Neural cell (in vitro differentiated cells): ENCODE measurements around the gene ETV6. TPM values are rescaled to one million over a fixed set of nuclear protein-coding genes. Genes with fewer than 3 reads are reported as not detected.

Experiments
- H2AFZ ChIP-seq: fragments of 200-600, 300-800 bp; sonication (generic), shearing (Covaris generic); 2 replicates; pipeline ENCODE4 v1.6.0; 2014; ENCODE audit warnings: low read depth, mild to moderate bottlenecking, antibody characterized with exemption, low read length, moderate library complexity
- H3F3A ChIP-seq: fragments of 200-600 bp; shearing (Covaris generic); 2 replicates; pipeline ENCODE4 v1.6.1; 2016; ENCODE audit warnings: mild to moderate bottlenecking, moderate library complexity, mixed read lengths, antibody characterized with exemption, low read length; ENCODE audit not compliant: insufficient read depth, poor library complexity, severe bottlenecking
- H3K27ac ChIP-seq: fragments of 200-600, 300-800 bp; sonication (generic), shearing (Covaris generic); 2 replicates; pipeline ENCODE4 v1.5.1; 2014; ENCODE audit warnings: mild to moderate bottlenecking, low read length, moderate library complexity
- H3K27me3 ChIP-seq: fragments of 300-800, 200-600 bp; sonication (generic), shearing (Covaris generic); 2 replicates; pipeline ENCODE4 v1.6.0; 2014; ENCODE audit warnings: mild to moderate bottlenecking, low read depth, low read length, moderate library complexity; ENCODE audit not compliant: insufficient read depth
- H3K36me3 ChIP-seq: fragments of 300-800, 200-600 bp; sonication (generic), shearing (Covaris generic); 2 replicates; pipeline ENCODE4 v1.5.1; 2014; ENCODE audit warnings: mild to moderate bottlenecking, antibody characterized with exemption, low read length, moderate library complexity; ENCODE audit not compliant: insufficient read depth
- H3K4me2 ChIP-seq: fragments of 300-800, 200-600 bp; sonication (generic), shearing (Covaris generic); 2 replicates; pipeline ENCODE4 v1.6.0; 2014; ENCODE audit warnings: mild to moderate bottlenecking, low read length
- H3K4me3 ChIP-seq: fragments of 300-800, 200-600 bp; sonication (generic), shearing (Covaris generic); 2 replicates; pipeline ENCODE4 v1.5.1; 2014; ENCODE audit warnings: mild to moderate bottlenecking, low read length, moderate library complexity
- H3K79me2 ChIP-seq: fragments of 200-600 bp; shearing (Covaris generic); replicated peaks from 2 replicates; pipeline ENCODE4 v1.6.0; 2014; ENCODE audit warnings: mild to moderate bottlenecking, low read length, moderate library complexity; ENCODE audit not compliant: insufficient read depth
- H3K9ac ChIP-seq: fragments of 300-800, 200-600 bp; sonication (generic), shearing (Covaris generic); 2 replicates; pipeline ENCODE4 v1.6.1; 2016; ENCODE audit warnings: mild to moderate bottlenecking, low read length, mixed read lengths
- H3K9me2 ChIP-seq: fragments of 200-600 bp; shearing (Covaris generic); 2 replicates; pipeline ENCODE4 v1.6.1; 2016; ENCODE audit warnings: mild to moderate bottlenecking, low read length, mixed read lengths; ENCODE audit not compliant: insufficient read depth
- H3K9me3 ChIP-seq: fragments of 200-600, 300-800 bp; sonication (generic), shearing (Covaris generic); 2 replicates; pipeline ENCODE4 v1.6.1; 2016; ENCODE audit warnings: mild to moderate bottlenecking, mixed run types, low read length, moderate library complexity, mixed read lengths
- H4K20me1 ChIP-seq: fragments of 200-600 bp; shearing (Covaris generic); 2 replicates; pipeline ENCODE4 v1.6.1; 2016; ENCODE audit warnings: mild to moderate bottlenecking, mixed run types; ENCODE audit not compliant: insufficient read depth
- EP300 ChIP-seq: fragments of 450-650 bp; conservative IDR thresholded peaks from 2 replicates; pipeline ENCODE4 v1.6.1; 2014; ENCODE audit warnings: antibody characterized with exemption, mild to moderate bottlenecking, moderate library complexity; ENCODE audit not compliant: poor library complexity, severe bottlenecking
- EZH2 ChIP-seq: fragments of 200-600, 300-800 bp; shearing (Covaris generic), sonication (generic); IDR thresholded peaks from 2 replicates; pipeline ENCODE4 v1.6.1; 2014; ENCODE audit warnings: antibody characterized with exemption, low read length, borderline replicate concordance, mild to moderate bottlenecking; ENCODE audit not compliant: insufficient read depth, poor library complexity, severe bottlenecking
- MXI1 ChIP-seq: fragments of 450-650 bp; conservative IDR thresholded peaks from 2 replicates; pipeline ENCODE4 v1.6.1; 2014; ENCODE audit warnings: antibody characterized with exemption, mild to moderate bottlenecking; ENCODE audit not compliant: poor library complexity, severe bottlenecking
- POLR2AphosphoS5 ChIP-seq: IDR thresholded peaks from 2 replicates; pipeline ENCODE4 v1.6.1; 2012
- RAD21 ChIP-seq: fragments of 450-650 bp; conservative IDR thresholded peaks from 2 replicates; pipeline ENCODE4 v1.6.1; 2014; ENCODE audit warnings: antibody characterized with exemption, mild to moderate bottlenecking, moderate library complexity
- SMC3 ChIP-seq: fragments of 450-650 bp; conservative IDR thresholded peaks from 2 replicates; pipeline ENCODE4 v1.6.1; 2014; ENCODE audit warnings: antibody characterized with exemption, mild to moderate bottlenecking, moderate library complexity; ENCODE audit not compliant: poor library complexity
- TAF1 ChIP-seq: IDR thresholded peaks from 2 replicates; pipeline ENCODE4 v1.6.1; 2012; ENCODE audit warnings: low read depth
- polyA plus RNA-seq: library from polyadenylated mRNA; depleted of rRNA; stranded (reverse); fragments of >200 nt; gene quantifications from 2 replicates; pipeline ENCODE4 v1.2.3, GENCODE V29; 2014
- TF ChIP-seq, protein P1 (sequence below): IDR thresholded peaks from 2 replicates; pipeline ENCODE4 v1.6.1; 2012; ENCODE audit warnings: borderline replicate concordance
- TF ChIP-seq, protein P2 (sequence below): fragments of 450-650 bp; IDR thresholded peaks from 2 replicates; pipeline ENCODE4 v1.5.1; 2014; ENCODE audit warnings: antibody characterized with exemption, mild to moderate bottlenecking, moderate library complexity; ENCODE audit not compliant: poor library complexity, severe bottlenecking

ETV6 gene
- polyA plus RNA-seq, 1 donor from 2014 or later: 1.6 TPM

DNA sequence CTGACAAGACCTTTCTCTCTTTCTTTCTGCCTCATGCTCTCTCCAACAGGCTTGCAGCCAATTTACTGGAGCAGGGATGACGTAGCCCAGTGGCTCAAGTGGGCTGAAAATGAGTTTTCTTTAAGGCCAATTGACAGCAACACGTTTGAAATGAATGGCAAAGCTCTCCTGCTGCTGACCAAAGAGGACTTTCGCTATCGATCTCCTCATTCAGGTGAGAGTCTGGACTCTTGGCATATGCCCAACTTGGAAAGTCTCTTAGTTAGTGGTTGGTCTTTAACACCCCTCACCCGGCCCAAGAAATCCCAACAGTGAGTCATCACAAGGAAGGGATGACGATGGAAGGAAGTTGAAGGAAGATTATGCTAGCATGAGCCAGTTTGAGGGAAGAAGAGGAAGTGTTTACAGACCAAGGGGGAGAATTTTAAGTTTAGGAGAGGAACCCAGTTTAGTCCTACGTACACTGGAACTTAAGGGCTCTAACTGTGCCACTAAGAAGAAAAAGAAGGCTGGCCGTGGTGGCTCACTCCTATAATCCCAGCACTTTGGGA is 189.7 kb downstream of the ETV6 start:
- no peaks in the 10 kb centered on the region for H3F3A ChIP-seq
- no peak overlapping the region for H3K4me3 ChIP-seq
- H3K79me2 ChIP-seq: no peaks in the 10 kb centered on the region
- H3K36me3 ChIP-seq: no peaks in the 10 kb centered on the region
- no peak overlapping the region for H3K4me2 ChIP-seq
- H4K20me1 ChIP-seq: no peaks in the 10 kb centered on the region
- no peak overlapping the region for H3K9ac ChIP-seq
- H3K27ac ChIP-seq: no peak overlapping the region
- no peaks in the 10 kb centered on the region for H3K9me2 ChIP-seq
- no peak overlapping the region for H2AFZ ChIP-seq
- no peak for TF ChIP-seq EZH2
- TF ChIP-seq MXI1: no peak
- TF ChIP-seq POLR2AphosphoS5: no peak
- TF ChIP-seq, protein P1, sequence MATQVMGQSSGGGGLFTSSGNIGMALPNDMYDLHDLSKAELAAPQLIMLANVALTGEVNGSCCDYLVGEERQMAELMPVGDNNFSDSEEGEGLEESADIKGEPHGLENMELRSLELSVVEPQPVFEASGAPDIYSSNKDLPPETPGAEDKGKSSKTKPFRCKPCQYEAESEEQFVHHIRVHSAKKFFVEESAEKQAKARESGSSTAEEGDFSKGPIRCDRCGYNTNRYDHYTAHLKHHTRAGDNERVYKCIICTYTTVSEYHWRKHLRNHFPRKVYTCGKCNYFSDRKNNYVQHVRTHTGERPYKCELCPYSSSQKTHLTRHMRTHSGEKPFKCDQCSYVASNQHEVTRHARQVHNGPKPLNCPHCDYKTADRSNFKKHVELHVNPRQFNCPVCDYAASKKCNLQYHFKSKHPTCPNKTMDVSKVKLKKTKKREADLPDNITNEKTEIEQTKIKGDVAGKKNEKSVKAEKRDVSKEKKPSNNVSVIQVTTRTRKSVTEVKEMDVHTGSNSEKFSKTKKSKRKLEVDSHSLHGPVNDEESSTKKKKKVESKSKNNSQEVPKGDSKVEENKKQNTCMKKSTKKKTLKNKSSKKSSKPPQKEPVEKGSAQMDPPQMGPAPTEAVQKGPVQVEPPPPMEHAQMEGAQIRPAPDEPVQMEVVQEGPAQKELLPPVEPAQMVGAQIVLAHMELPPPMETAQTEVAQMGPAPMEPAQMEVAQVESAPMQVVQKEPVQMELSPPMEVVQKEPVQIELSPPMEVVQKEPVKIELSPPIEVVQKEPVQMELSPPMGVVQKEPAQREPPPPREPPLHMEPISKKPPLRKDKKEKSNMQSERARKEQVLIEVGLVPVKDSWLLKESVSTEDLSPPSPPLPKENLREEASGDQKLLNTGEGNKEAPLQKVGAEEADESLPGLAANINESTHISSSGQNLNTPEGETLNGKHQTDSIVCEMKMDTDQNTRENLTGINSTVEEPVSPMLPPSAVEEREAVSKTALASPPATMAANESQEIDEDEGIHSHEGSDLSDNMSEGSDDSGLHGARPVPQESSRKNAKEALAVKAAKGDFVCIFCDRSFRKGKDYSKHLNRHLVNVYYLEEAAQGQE: no peak
- TF ChIP-seq SMC3: no peak
- TF ChIP-seq, protein P2, sequence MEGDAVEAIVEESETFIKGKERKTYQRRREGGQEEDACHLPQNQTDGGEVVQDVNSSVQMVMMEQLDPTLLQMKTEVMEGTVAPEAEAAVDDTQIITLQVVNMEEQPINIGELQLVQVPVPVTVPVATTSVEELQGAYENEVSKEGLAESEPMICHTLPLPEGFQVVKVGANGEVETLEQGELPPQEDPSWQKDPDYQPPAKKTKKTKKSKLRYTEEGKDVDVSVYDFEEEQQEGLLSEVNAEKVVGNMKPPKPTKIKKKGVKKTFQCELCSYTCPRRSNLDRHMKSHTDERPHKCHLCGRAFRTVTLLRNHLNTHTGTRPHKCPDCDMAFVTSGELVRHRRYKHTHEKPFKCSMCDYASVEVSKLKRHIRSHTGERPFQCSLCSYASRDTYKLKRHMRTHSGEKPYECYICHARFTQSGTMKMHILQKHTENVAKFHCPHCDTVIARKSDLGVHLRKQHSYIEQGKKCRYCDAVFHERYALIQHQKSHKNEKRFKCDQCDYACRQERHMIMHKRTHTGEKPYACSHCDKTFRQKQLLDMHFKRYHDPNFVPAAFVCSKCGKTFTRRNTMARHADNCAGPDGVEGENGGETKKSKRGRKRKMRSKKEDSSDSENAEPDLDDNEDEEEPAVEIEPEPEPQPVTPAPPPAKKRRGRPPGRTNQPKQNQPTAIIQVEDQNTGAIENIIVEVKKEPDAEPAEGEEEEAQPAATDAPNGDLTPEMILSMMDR: no peak
- no peak for TF ChIP-seq TAF1
- no peak for TF ChIP-seq EP300
- no peak for TF ChIP-seq RAD21
- no peaks in the 10 kb centered on the region for H3K27me3 ChIP-seq
- no peaks in the 10 kb centered on the region for H3K9me3 ChIP-seq

DNA sequence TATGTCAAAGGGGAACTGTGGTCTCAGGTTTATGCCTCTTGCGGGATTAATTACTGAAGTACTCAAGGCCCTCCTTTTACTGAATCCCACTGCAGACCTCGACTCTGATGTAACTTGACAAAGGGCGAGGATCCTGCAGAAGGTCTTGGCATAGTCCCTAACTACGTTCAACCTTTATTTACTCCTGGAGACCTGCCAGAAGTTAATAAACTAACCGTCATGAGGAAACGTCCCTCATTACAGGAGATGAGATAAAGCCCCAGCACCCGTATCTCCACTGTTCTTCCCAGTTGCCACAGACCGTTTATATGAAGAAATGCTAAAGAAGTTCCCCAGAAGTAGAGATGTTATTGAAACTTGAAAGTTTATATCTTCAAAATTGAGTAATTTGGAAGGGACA is 190.9 kb downstream of the ETV6 start:
- no peaks in the 10 kb centered on the region for H4K20me1 ChIP-seq
- H3K27me3 ChIP-seq: no peaks in the 10 kb centered on the region
- H3K27ac ChIP-seq: no peak overlapping the region
- no peaks in the 10 kb centered on the region for H3K9me2 ChIP-seq
- no peak overlapping the region for H2AFZ ChIP-seq
- no peak overlapping the region for H3K4me3 ChIP-seq
- H3K9ac ChIP-seq: no peak overlapping the region
- H3K36me3 ChIP-seq: no peaks in the 10 kb centered on the region
- TF ChIP-seq RAD21: no peak
- TF ChIP-seq SMC3: no peak
- TF ChIP-seq TAF1: no peak
- TF ChIP-seq, protein P1: no peak
- TF ChIP-seq, protein P2: no peak
- TF ChIP-seq EZH2: no peak
- TF ChIP-seq POLR2AphosphoS5: no peak
- TF ChIP-seq EP300: no peak
- TF ChIP-seq MXI1: no peak
- H3K4me2 ChIP-seq: no peak overlapping the region
- H3K79me2 ChIP-seq: no peaks in the 10 kb centered on the region
- no peaks in the 10 kb centered on the region for H3K9me3 ChIP-seq
- H3F3A ChIP-seq: no peaks in the 10 kb centered on the region
